ENCODE results near the gene DNAI1.
"Not testable (repeated sequence)": the region's sequence is repeated elsewhere in the genome, so short reads cannot be mapped to it uniquely, and the experiment has no call there.

The DNAI1 gene

DNA sequence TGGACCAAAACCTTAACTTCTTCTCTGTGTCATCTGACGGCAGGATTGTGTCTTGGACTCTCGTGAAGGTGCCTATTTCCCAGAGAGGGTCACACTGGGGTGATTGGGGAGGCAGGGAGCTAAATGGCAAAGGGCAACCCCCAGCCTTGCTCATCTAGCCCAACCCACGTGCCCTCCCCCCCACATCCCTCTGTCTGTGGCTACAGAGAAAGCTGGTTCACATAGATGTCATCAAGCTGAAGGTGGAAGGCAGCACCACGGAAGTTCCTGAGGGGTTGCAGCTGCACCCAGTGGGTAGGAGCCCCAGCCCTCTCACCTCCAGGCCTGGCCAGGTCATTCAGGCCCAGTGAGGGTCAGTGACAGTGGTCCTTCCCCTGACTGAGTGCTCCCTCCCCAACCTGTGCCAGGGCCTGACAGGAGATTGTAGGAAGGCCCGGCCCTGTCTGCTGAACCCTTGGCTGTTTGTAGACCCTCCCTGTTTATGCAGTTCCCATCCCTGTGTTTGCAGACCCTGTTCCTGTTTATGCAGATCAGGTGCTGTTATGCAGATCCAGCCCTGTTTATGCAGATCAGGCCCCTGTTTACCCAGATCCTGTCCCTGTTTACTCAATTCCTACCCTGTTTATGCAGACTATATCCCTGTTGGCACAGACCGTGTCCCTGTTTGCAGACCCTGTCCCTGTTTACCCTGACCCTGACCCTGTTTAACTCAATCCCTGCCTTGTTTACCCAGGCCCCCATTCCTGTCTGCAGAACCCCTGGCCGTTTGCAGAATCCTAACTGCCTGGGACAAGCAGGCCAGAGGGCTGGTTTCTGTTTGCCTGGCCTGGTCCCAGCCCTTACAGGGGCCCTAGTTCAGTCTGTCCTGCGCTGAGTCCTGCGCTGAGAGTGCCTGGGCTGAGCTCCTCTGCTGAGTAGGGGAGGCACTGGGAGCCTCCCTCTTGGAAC, 53.8 kb downstream of the DNAI1 start:
- DNase-seq (ENCODE audit: low read depth, low spot score): no peak

DNA sequence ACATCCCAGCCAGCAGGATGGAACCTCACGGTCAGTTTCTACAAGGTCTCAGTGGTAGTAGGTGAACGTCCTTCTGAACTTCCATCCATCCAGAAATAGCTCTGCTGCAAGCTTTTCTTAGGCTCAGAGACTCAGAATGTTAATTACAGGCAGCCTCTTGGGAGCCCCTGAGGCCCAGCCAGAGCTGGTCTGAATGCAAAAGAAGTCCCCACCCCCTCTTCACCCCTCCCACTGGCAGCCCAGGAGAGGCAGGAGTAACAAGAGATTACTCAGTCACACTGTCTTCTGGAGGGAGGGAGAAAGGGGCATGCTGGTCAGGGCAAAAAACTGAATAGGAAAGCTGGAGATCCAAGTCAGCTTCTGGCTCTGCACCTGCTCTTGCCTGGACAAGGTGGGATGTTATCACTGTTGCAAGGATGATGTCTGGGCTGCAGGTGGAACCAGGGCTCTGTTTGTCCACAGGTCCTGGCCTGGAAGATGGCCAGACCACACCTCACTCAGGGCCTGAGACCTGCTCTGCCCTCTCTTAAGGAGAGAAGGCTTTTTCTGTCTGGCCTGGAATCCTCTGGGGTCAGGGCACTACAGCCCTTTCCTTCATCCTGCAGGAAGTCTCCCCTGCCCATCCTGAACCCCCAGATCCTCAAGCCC, 55.1 kb downstream of the DNAI1 start:
- no peak for DNase-seq (ENCODE audit: low read depth, low spot score)

DNA sequence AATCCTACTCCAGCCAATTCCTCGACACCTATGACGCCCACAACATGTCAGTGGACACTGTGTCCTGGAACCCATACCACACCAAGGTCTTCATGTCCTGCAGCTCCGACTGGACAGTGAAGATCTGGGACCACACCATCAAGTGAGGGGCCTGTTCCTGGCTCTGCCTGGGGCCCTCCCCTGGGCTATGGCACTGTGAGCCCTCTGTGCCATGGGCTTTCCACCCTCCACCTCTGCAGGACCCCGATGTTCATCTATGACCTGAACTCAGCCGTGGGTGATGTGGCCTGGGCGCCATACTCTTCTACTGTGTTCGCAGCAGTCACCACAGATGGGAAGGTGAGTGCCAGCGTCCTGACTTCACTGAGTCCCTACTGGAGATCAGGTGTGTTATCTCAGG, 55.8 kb downstream of the DNAI1 start:
- DNase-seq (ENCODE audit: low read depth, low spot score): no peak

DNA sequence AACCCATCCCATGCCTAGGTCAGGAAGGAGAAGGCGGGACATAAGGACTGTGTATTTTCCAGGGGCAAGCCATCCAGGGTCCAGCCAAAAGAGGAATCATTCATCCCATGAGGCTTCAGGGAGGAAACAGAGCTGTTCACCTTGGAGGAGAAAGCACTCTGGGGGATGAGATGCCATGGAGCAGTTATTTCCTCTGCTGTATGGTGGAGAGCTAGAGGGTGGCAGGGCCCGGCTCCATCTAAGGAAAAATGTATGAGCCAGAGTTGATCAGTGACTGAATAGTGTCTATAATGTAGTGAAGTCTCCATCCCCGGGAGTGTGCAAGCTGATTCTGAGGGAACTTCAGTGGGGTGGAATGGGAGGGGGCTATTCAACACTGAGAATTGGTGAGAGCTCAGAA, 56.2 kb downstream of the DNAI1 start:
- no peak for DNase-seq (ENCODE audit: low read depth, low spot score)

DNA sequence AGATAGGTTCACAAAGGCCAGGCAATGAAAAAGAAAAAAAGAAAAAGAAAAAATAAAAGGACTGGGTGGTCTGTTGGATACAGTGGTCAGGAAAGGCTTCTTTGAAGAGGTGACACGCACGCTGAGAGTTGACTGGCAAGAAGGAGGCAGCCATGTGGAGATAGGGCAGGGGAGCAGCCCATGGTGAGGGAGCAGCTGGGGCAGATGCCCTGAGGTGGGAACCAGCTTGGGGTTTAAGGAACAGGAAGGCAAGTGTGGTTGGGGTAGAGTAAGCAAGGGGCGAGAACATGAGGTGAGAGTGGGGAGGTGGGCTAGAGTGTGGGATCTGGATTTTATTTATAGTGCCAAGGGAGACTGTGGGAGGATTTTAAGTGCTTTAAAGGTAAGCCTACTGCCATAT, 57.4 kb downstream of the DNAI1 start:
- no peak for DNase-seq (ENCODE audit: low read depth, low spot score)

DNA sequence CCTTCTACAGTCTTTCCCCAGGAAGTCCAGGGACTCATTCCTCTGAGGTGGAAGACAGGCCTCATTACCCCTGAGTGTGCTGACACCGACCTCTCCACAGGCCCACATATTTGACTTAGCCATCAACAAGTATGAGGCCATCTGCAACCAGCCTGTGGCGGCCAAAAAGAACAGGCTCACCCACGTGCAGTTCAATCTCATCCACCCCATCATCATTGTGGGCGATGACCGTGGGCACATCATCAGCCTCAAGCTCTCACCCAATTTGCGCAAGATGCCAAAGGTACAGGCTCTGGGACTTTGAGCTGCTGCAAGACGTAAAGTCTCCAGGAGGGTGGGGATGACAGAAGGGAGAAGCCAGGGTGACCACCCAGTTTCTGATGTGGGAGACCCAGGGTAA, 58.6 kb downstream of the DNAI1 start:
- no peak for DNase-seq (ENCODE audit: low read depth, low spot score)

DNA sequence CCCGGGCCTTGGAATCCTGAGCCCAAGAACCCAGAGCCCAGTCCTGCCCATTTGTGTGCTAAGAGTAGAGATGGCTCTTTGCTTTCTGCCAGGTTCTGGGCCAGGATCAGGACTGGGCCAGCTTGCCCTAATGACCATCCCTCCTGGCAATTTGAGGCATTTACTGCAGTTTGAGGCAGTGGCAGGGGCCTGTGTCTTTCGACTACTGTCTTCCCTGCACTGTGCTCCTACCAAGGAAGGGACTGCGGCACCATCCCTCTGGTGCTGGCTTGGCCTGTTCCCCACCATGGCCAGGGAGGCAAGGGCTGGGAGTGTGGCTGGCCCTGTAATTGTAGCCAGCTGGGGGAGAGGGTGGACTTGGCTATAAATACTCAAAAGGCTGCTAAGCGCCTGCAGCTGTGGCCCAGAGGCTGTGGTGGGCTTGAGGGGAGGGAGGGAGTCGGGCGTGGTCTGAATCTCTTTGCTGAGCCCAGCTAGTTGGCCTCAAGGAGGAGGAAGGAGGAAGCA, 59.6 kb downstream of the DNAI1 start:
- no peak for DNase-seq (ENCODE audit: low read depth, low spot score)

DNA sequence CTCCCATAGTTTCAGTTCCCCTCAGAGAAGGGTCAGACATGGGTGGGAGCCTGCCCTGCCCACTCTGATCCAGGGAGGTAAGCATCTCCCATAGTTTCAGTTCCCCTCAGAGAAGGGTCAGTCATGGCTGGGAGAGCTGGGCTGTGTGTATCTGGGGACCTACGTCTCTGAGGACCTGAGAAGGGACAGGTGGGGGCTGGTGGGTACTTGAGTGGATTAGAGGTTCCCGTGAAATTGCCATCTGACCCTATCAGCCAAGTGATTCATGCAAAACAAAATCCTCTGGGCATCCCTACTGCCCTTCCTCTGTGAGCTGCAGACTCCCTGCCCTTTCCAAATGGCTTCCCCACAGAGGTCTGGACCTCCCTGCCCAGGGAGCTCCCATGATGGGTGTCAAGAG, 60.3 kb downstream of the DNAI1 start:
- DNase-seq (ENCODE audit: low read depth, low spot score): no peak

DNA sequence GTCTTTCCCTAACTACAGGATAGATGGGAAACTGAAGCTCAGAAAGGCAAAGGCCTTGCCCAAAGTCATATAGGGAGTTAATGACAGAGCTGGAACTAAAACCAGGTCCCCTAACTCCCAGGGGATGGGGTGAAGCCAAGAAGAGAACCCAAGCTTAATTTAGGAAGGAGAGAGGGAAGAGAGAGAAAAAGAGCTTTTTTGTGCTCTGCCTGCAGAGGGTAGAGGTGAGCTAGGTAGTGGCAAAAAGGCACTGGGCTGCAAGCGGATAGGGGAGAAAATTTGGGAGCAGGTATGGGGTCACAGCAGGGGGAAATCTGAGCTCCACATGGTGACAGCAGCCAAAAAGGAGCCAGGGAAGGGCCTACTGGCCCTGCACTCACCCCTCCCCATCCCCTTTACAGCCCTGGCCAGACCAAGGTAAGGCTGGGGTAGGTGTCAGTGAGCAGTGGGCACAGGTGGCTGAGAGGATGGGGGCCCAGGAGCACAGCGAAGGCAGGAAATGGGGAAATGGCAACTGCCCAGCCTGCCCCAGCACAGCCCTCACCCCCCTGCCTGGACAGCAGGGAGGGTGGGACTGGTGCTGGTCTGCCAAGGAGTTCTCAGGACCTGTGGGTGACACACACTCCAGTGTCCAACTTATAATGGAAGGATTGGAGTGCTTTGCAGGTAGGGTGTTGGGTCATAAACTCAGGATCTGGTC, 60.9 kb downstream of the DNAI1 start:
- DNase-seq (ENCODE audit: low read depth, low spot score): no peak

DNA sequence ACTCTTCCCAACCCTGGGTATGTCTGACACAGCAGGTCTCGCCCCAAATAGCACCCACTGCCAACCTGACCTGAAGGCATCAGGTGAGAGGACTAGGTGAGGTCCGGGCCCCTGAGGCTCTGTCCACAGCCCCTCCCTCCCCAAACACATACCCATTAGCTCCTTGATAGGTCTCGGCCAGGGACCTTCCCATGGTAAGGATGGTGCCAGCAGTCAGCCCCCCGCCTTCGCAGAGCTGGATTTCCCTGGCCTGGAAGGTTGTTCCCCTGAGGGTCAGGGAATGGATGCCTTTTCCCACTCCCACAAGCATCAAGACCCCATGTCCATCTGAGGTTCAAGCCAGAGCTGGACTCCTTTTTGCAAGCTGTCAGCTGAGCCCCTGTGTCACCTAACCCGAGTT, 61.5 kb downstream of the DNAI1 start:
- DNase-seq (ENCODE audit: low read depth, low spot score): no peak

DNA sequence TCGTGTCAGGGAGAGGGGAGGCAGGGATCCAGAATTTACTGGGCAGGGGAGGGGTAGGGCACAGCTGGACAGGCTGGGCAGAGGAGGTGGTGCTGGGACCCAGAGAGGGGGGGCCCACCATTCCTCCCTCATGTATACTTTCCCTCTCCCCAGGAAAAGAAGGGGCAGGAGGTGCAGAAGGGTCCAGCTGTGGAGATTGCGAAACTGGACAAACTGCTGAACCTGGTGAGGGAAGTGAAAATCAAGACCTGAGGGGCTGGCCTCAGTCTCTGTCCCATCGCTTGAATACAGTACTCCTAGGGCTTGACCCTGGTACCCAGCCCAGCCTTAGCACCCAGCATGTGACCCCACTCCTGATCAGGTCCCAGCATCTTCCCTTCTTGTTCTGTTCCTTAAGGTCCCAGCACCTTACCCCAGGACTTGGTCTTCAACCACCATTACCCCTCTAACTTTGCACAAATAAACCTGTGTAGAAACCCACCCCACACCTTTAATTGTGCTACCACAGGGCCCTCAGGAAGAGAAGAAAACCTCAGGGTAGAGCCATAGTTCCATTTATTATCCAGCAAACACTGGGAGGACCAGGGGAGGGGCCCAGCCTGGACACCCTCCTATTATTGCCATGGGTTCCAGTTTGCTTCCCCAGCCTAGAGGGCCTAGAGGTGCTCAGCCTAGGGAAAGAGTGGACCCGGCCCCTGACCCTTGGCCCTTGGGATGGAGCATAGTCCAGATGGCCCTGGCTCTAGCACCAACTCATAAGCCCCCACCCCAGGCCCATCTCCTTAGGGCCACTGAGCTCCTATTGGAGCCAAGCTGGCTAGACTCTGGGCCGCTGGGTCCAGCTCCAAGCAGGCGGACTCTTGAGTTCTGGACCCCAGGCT, 62.1 kb downstream of the DNAI1 start:
- DNase-seq (ENCODE audit: low read depth, low spot score): no peak

DNA sequence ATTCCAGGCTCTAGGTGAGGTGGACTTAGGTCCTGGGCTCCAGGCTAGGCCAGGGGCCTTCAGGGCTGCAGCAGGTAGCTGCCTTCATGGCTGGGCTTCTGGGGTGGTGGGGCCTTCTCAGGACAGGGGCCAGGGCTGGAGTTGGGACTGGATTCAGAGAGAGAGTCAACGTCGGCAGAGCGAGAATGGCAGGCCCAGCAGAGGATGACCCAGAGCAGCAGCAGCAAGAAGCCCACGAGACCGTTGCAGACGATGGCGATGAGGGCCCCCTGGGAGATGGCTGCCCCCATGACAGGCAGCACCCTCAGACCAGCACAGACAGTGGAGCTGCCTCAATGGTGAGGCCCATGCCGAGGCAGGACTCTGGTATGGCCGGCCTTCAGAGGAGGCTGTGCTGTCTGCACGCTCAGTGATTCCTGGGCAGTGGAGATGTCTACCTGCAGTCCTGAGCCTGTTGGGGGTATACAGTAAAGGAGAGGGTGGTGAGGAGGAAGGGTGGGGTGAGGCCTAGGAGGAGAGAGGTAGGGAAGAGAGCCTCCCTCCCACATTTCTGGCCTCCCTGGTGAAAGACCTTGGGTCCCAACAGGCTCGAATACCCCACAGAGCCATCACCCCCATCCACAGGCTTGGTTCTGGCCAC, 62.9 kb downstream of the DNAI1 start:
- DNase-seq (ENCODE audit: low read depth, low spot score): no peak

DNA sequence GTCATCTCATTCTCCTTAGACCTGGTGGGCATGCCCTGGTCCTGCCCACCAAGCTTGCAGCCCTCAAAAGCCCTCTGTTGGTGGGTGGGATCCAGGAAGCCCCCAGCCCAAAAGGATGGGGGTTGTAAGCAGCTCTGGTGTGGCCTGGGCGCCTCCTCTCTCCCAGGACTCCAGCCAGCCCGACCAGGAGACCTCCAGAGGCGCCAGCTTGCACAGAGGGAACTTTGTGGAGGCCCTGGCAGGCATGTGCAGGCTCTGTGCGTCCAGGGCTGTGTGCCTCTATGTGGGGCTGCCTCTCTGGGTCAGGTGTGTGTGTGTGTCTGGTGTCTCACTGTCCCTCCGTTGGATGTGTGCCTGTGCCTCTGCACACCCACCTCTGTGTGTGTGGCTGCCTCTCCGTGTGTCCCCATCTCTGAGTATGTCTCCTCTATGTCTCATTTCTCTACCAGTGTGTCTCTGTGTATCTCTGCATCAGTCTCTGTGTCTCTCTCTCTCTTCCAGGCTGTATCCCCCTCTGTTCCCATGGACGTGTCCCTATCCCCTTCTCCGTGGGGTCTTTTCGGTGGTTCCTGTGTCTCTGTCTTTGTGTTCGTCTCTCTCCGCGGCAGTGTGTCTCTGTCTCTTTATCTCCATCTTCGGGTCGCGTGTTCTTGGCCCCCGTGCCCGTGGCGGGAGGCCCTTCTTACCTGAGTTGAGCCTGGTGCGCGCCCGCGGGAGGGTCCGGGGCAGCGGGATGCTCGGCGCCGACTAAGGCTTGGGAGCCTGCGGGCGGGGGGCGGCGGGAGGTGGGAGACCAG, 63.7 kb downstream of the DNAI1 start:
- DNase-seq (ENCODE audit: low read depth, low spot score): no peak

DNA sequence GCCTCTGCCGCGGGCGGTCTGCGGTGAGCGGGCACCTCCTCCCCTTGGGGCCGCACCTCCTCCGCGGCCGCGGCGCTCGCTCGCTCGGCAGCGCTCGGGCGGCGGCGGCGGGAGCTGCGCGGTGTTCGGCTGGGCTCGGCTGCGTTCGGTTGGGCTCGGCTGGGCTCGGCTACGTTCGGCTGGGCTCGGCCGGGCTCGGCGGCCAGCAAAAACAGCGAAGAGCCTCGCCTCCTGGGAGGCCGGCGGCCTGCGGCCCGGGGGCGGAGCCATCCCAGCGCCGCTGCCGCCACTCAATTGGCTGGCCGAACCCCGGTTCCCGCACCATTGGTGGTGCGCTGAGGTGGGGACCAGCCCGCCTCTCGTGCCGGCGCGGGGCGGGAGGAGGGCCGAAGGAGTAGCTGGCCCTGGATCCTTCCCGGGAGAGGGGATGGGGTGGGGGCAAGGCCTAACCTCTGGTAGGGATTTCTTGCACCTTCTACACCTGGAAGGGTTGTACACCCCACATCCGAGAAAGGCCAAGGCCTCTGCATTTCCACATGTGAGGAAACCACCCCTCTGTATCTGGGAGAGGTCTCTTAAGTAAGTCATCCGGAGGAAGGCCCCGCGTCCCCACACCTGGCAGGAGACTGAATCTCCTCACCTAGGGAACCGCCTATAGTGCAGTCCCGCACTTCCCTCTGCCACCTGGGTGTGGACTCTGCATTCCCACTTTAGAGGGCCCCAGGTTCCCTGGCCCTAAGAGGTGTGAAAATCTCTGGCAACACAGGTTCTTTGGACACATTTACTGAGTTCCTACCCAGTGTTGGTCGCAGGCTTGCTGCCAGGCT, 64.6 kb downstream of the DNAI1 start, which contains the start of gene ENHO:
ENHO (minus strand) TSS at position 20 of the 827 bp plus-strand sequence. CDS start 1,295 bp downstream, outside the sequence.
- DNase-seq (ENCODE audit: low read depth, low spot score): no peak

DNA sequence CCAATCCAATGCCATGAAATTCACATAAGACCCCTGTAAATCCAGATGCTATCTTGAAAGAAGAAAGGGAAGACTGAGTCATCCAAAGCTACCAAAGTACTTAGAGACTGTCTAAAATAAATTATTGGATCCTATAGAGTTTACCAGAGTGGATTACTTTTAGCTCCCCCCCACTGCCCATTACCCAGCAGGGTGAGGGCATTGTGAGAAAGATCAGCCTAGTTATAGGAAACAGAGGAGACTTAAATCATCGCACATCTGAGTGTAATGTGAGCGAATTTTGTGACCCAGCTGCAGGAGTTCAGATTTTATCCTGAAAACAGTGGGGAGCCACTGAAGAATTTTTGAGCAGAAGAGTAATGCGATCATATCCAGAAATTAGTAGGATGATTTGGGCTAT, 65.7 kb downstream of the DNAI1 start:
- DNase-seq (ENCODE audit: low read depth, low spot score): no peak

DNA sequence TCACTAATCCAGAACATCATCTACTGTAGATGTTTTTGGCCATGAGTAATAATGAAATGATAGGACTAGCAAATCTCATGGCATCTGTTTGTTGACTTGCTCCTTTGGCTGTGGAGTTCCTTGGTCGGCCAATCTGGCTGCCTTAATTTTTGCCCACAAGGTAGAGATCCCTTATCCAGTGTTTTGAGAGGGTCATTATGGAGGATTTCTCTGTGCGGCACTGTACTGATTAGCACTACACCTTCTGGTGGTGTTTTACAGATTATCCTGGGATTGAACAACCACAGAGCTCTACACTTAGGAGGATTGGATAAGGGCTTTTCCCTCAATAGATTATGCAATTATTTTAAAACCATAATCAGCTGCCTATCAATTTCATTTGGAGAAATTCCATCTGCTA, 67.4 kb downstream of the DNAI1 start:
- no peak for DNase-seq (ENCODE audit: low read depth, low spot score)

DNA sequence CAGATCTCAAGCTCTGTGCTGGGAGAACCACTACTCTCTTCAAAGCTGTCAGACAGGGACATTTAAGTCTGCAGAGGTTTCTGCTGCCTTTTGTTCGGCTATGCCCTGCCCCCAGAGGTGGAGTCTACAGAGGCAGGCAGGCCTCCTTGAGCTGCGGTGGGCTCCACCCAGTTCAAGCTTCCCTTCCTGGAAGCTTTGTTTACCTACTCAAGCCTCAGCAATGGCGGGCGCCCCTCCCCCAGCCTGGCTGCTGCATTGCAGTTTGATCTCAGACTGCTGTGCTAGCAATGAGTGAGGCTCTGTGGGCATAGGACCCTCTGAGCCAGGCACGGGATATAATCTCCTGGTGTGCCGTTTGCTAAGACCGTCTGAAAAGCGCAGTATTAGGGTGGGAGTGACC, 73.4 kb downstream of the DNAI1 start:
- DNase-seq (ENCODE audit: low read depth, low spot score): not testable (repeated sequence)

DNA sequence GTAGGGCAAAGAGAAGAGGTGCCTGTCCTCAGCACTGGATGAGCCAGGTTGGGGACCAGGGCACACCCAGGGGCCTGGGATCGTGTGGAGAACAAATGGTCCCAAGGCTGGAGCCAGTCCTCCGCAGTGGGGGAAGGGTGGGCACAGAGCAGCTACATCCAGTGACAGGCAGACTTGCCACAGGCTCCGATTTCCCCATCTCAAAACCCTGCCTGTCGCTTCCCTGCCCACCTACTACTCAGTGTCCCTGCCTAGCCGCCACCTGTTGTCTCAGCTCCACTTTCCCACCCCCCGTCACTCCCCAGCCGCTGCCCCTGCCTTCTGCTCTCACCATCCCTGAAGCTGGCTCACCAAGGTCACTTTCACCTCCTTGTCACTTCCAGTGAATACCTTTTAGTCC, 78.1 kb downstream of the DNAI1 start:
- DNase-seq (ENCODE audit: low read depth, low spot score): no peak

DNA sequence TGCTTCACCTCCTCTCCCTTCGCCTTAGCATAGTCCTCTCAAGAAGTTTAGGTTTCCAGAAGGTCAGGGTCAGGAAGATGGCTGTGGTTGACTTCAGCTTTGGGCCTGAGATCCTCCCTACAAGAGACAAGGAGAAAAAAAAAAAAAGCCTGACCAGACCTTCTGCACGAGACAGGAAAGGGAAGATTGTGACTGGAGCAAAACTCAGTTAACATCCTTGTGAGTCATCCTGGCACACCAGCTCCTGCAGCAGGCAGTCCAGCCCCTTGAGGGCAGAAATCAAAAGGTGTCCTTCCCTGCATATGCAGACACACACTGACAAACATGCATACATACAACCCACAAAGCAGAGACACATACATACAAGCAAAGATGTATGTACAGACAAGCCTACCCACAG, 82.2 kb downstream of the DNAI1 start:
- DNase-seq (ENCODE audit: low read depth, low spot score): no peak
